CD14-positive monocyte (primary cell): ENCODE measurements around the gene LDLR. TPM values are rescaled to one million over a fixed set of nuclear protein-coding genes. Genes with fewer than 3 reads are reported as not detected.

ENCODE experiments used
- DNase-seq, 3 donors: peaks; one replicate each; pipeline ENCODE4 v3.0.0-alpha.2; 2011 to 2022
- H2AFZ ChIP-seq: 2 replicates; pipeline ENCODE4 v1.6.0; 2012; ENCODE audit warnings: mild to moderate bottlenecking, low read depth, low read length, inconsistent platforms; ENCODE audit not compliant: insufficient read depth, poor library complexity, severe bottlenecking
- H3K27ac ChIP-seq, 2 donors: 1 replicate in 1 of 2; 2 replicates in 1 of 2; pipeline ENCODE4 v1.5.1; 2012 to 2013; ENCODE audit warnings: low read length in 2 of 2, control low read depth in 1 of 2, inconsistent platforms in 1 of 2, low read depth in 1 of 2, mild to moderate bottlenecking in 1 of 2
- H3K27me3 ChIP-seq, 2 donors: one replicate each; pipeline versions ENCODE4 v1.6.0 to v1.6.1; 2011 to 2013; ENCODE audit warnings: low read length in 2 of 2; ENCODE audit not compliant: control insufficient read depth in 2 of 2, insufficient read depth in 2 of 2
- H3K36me3 ChIP-seq, 2 donors: replicated peaks in 1 of 2; 1 replicate in 1 of 2; 2 replicates in 1 of 2; pipeline versions ENCODE4 v1.5.1 to v1.6.1; 2012 to 2013; ENCODE audit warnings: low read length in 2 of 2, control low read depth in 1 of 2, inconsistent platforms in 1 of 2, mild to moderate bottlenecking in 1 of 2; ENCODE audit not compliant: insufficient read depth in 2 of 2, control insufficient read depth in 1 of 2
- H3K4me1 ChIP-seq, 2 donors: 1 replicate in 1 of 2; 2 replicates in 1 of 2; pipeline versions ENCODE4 v1.5.1 to v1.6.1; 2012 to 2013; ENCODE audit warnings: low read length in 2 of 2, control low read depth in 1 of 2, inconsistent platforms in 1 of 2, mild to moderate bottlenecking in 1 of 2, moderate library complexity in 1 of 2; ENCODE audit not compliant: insufficient read depth in 2 of 2, control insufficient read depth in 1 of 2
- H3K4me2 ChIP-seq: replicated peaks from 2 replicates; pipeline ENCODE3; 2012; ENCODE audit warnings: low read length, moderate library complexity, mild to moderate bottlenecking; ENCODE audit not compliant: poor library complexity, severe bottlenecking; ENCODE audit errors: extremely low read depth
- H3K4me3 ChIP-seq, 3 experiments: fragments of 200-600 bp in 1 of 3; sonication (generic) in 1 of 3; replicated peaks in 1 of 3; 1 replicate in 2 of 3; 2 replicates in 1 of 3; pipeline ENCODE4 v1.5.1; 2011 to 2013; ENCODE audit warnings: low read length in 3 of 3, mild to moderate bottlenecking in 3 of 3, control low read depth in 2 of 3, low read depth in 2 of 3, inconsistent platforms in 1 of 3, moderate library complexity in 1 of 3
- H3K79me2 ChIP-seq: 2 replicates; pipeline ENCODE4 v1.6.0; 2012; ENCODE audit warnings: mild to moderate bottlenecking, control low read depth, inconsistent platforms, low read length, moderate library complexity; ENCODE audit not compliant: insufficient read depth
- H3K9ac ChIP-seq: 2 replicates; pipeline ENCODE4 v1.6.0; 2017; ENCODE audit warnings: low read length, mild to moderate bottlenecking; ENCODE audit not compliant: insufficient read depth, poor library complexity, severe bottlenecking
- H3K9me3 ChIP-seq, 2 donors: replicated peaks in 1 of 2; 1 replicate in 1 of 2; 2 replicates in 1 of 2; pipeline versions ENCODE4 v1.5.1 to v1.6.1; 2012 to 2013; ENCODE audit warnings: low read length in 2 of 2, control low read depth in 1 of 2; ENCODE audit not compliant: control insufficient read depth in 1 of 2, insufficient read depth in 1 of 2
- H4K20me1 ChIP-seq: 2 replicates; pipeline ENCODE4 v1.6.0; 2012; ENCODE audit warnings: mild to moderate bottlenecking, low read length, control low read depth, moderate library complexity; ENCODE audit not compliant: insufficient read depth
- H3K27ac Mint-ChIP-seq, 7 donors: one replicate each; pipeline ENCODE4 v1.8.0; 2020; ENCODE audit warnings: mild to moderate bottlenecking in 7 of 7, mixed read lengths in 7 of 7, moderate library complexity in 6 of 7, inconsistent platforms in 2 of 7
- H3K27me3 Mint-ChIP-seq, 3 donors: one replicate each; pipeline ENCODE4 v1.8.0; 2021 to 2022; ENCODE audit warnings: low read depth in 3 of 3, mild to moderate bottlenecking in 3 of 3, mixed read lengths in 3 of 3, moderate library complexity in 3 of 3, inconsistent platforms in 1 of 3
- H3K36me3 Mint-ChIP-seq, 2 donors: one replicate each; pipeline ENCODE4 v1.8.0; 2020; ENCODE audit warnings: mixed read lengths in 2 of 2, inconsistent platforms in 1 of 2, mild to moderate bottlenecking in 1 of 2
- H3K4me1 Mint-ChIP-seq: one replicate; pipeline ENCODE4 v1.8.0; 2020; ENCODE audit warnings: mild to moderate bottlenecking, mixed read lengths
- H3K4me3 Mint-ChIP-seq, 2 donors: one replicate each; pipeline ENCODE4 v1.8.0; 2020; ENCODE audit warnings: mild to moderate bottlenecking in 2 of 2, mixed read lengths in 2 of 2, moderate library complexity in 1 of 2
- H3K9me3 Mint-ChIP-seq, 7 donors: one replicate each; pipeline ENCODE4 v1.8.0; 2020 to 2022; ENCODE audit warnings: mixed read lengths in 7 of 7, mild to moderate bottlenecking in 6 of 7, moderate library complexity in 6 of 7, inconsistent platforms in 2 of 7
- WGBS: methylation state at CpG from one replicate; pipeline ENCODE4 v1.1.5; 2013; ENCODE audit warnings: missing lambda C conversion rate; ENCODE audit not compliant: insufficient coverage; 5-methylcytosine and 5-hydroxymethylcytosine counted together
- intact Hi-C, 2 donors: fragments of 100-400 bp; cut with micrococcal nuclease; formaldehyde crosslinking; loops; one replicate each; pipeline versions ENCODE4 v1.15.0 to v1.15.1; 2023
- polyA plus RNA-seq, 3 donors: library from polyadenylated mRNA; depleted of rRNA in 1 of 3; unstranded in 2 of 3; stranded (reverse) in 1 of 3; fragments of 300-500 nt in 2 of 3; fragments of >200 nt in 1 of 3; fragmentation: Illumina TruSeq in 2 of 3; gene quantifications; 1 replicate in 2 of 3; 2 replicates in 1 of 3; pipeline ENCODE4 v1.2.3, GENCODE V29; 2012 to 2021
- TF ChIP-seq, protein P1 (sequence below): fragments of 200-600 bp; IDR thresholded peaks from one replicate; pipeline ENCODE4 v1.8.0; 2022; ENCODE audit warnings: antibody characterized with exemption, mild to moderate bottlenecking

LDLR gene
- polyA plus RNA-seq, 3 donors, result 14.3 to 21.2 (median 19.8) TPM

DNA sequence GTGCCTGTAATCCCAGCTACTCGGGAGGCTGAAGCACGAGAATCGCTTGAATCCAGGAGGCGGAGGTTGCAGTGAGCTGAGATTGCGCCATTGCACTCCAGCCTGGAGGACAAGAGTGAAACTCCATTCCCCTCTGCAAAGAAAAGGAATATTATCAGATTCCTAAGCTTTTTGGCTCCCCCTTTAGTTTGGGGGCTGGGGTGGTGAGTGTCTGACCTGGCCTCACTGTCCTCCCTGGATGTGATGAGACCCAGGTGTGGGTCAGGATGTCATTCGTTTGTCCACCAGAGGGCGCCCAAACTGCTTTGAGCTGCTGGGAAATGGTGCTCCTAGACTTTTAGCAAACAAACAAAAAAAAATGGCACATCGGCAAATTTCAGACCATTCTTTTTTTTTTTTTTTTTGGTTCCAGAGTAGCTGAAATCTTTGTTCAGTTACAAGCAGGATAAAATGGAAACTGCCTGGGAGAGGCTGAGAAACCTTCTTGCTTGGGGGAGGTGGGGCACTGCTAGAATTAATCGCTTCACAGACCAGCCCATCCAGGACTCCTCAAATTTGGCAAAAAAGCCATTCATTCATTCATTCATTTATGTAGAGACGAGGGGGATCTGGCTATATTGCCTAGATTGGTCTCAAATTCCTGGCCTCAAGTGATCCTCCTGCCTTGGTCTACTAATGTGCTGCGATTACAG is 36.9 kb downstream of the LDLR start:
- no peak overlapping the region for H3K27ac Mint-ChIP-seq
- Histone ChIP-seq H3K9ac (no peak overlapping the region), H3K27ac (no peak overlapping the region), H3K27me3 (no peaks in the 10 kb centered on the region), H2AFZ (no peak overlapping the region), H3K4me1 (no peaks in the 10 kb centered on the region), H3K36me3 (peaks cover 53 to 81% of the 10 kb centered on the region in 2 donors), H3K79me2 (no peaks in the 10 kb centered on the region), H3K9me3 (no peaks in the 10 kb centered on the region), H3K4me3 (no peak overlapping the region), H3K4me2 (no peak overlapping the region), H4K20me1 (no peaks in the 10 kb centered on the region)
- H3K36me3 Mint-ChIP-seq, result peaks cover 39 to 96% of the 10 kb centered on the region in 2 donors
- DNase-seq, result peak; percentile 54 to 70 (median 63)
- H3K4me3 Mint-ChIP-seq, result no peak overlapping the region
- H3K4me1 Mint-ChIP-seq, result peaks cover 3% of the 10 kb centered on the region
- H3K9me3 Mint-ChIP-seq, result peaks cover 0 to 2% (median 0%) of the 10 kb centered on the region in 7 donors
- H3K27me3 Mint-ChIP-seq, result peaks cover 0 to 2% (median 0%) of the 10 kb centered on the region in 3 donors
- intact Hi-C loops, result loop anchor here in 1 of 2 donors (5.0 kb wide), 1 partner anchor 89 kb away; no protein-coding TSS in a partner anchor
- TF ChIP-seq, protein P1, sequence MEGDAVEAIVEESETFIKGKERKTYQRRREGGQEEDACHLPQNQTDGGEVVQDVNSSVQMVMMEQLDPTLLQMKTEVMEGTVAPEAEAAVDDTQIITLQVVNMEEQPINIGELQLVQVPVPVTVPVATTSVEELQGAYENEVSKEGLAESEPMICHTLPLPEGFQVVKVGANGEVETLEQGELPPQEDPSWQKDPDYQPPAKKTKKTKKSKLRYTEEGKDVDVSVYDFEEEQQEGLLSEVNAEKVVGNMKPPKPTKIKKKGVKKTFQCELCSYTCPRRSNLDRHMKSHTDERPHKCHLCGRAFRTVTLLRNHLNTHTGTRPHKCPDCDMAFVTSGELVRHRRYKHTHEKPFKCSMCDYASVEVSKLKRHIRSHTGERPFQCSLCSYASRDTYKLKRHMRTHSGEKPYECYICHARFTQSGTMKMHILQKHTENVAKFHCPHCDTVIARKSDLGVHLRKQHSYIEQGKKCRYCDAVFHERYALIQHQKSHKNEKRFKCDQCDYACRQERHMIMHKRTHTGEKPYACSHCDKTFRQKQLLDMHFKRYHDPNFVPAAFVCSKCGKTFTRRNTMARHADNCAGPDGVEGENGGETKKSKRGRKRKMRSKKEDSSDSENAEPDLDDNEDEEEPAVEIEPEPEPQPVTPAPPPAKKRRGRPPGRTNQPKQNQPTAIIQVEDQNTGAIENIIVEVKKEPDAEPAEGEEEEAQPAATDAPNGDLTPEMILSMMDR, result peak; percentile 87
- 33% methylated on average over 3 of the region's 11 CpGs for WGBS

GRCh38 chr19:11127905-11128304 is 38.6 kb downstream of the LDLR start:
- Mint-ChIP-seq H3K4me1 (peaks cover 3% of the 10 kb centered on the region), H3K27ac (peak overlapping the region in 1 of 7 donors; percentile 32), H3K36me3 (peaks cover 48 to 97% of the 10 kb centered on the region in 2 donors), H3K9me3 (peaks cover 0 to 2% (median 0%) of the 10 kb centered on the region in 7 donors), H3K27me3 (no peaks in the 10 kb centered on the region), H3K4me3 (no peak overlapping the region)
- no peak overlapping the region for H3K4me2 ChIP-seq
- no peak overlapping the region for H2AFZ ChIP-seq
- WGBS, result 96% methylated on average over 11 of the region's 15 CpGs
- H3K79me2 ChIP-seq, result no peaks in the 10 kb centered on the region
- H3K36me3 ChIP-seq, result peaks cover 56 to 91% of the 10 kb centered on the region in 2 donors
- no peaks in the 10 kb centered on the region for H3K9me3 ChIP-seq
- no peaks in the 10 kb centered on the region for H3K4me1 ChIP-seq
- no peak overlapping the region for H3K27ac ChIP-seq
- DNase-seq, result no peak
- TF ChIP-seq, protein P1, result no peak
- H3K27me3 ChIP-seq, result no peaks in the 10 kb centered on the region
- no peak overlapping the region for H3K4me3 ChIP-seq
- no peaks in the 10 kb centered on the region for H4K20me1 ChIP-seq
- H3K9ac ChIP-seq, result no peak overlapping the region
- intact Hi-C loops, result loop anchor here in 1 of 2 donors (5.0 kb wide), 1 partner anchor 91 kb away; no protein-coding TSS in a partner anchor
